ENCODE results near the gene TACC2. TPM values are rescaled to one million over a fixed set of nuclear protein-coding genes. Genes with fewer than 3 reads are reported as not detected.

TACC2 gene, protein sequence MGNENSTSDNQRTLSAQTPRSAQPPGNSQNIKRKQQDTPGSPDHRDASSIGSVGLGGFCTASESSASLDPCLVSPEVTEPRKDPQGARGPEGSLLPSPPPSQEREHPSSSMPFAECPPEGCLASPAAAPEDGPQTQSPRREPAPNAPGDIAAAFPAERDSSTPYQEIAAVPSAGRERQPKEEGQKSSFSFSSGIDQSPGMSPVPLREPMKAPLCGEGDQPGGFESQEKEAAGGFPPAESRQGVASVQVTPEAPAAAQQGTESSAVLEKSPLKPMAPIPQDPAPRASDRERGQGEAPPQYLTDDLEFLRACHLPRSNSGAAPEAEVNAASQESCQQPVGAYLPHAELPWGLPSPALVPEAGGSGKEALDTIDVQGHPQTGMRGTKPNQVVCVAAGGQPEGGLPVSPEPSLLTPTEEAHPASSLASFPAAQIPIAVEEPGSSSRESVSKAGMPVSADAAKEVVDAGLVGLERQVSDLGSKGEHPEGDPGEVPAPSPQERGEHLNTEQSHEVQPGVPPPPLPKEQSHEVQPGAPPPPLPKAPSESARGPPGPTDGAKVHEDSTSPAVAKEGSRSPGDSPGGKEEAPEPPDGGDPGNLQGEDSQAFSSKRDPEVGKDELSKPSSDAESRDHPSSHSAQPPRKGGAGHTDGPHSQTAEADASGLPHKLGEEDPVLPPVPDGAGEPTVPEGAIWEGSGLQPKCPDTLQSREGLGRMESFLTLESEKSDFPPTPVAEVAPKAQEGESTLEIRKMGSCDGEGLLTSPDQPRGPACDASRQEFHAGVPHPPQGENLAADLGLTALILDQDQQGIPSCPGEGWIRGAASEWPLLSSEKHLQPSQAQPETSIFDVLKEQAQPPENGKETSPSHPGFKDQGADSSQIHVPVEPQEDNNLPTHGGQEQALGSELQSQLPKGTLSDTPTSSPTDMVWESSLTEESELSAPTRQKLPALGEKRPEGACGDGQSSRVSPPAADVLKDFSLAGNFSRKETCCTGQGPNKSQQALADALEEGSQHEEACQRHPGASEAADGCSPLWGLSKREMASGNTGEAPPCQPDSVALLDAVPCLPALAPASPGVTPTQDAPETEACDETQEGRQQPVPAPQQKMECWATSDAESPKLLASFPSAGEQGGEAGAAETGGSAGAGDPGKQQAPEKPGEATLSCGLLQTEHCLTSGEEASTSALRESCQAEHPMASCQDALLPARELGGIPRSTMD (N-terminal part only)
- total RNA-seq: 10 to 100 TPM; 26.1 to 30.5 (median 28.5) TPM

DNA sequence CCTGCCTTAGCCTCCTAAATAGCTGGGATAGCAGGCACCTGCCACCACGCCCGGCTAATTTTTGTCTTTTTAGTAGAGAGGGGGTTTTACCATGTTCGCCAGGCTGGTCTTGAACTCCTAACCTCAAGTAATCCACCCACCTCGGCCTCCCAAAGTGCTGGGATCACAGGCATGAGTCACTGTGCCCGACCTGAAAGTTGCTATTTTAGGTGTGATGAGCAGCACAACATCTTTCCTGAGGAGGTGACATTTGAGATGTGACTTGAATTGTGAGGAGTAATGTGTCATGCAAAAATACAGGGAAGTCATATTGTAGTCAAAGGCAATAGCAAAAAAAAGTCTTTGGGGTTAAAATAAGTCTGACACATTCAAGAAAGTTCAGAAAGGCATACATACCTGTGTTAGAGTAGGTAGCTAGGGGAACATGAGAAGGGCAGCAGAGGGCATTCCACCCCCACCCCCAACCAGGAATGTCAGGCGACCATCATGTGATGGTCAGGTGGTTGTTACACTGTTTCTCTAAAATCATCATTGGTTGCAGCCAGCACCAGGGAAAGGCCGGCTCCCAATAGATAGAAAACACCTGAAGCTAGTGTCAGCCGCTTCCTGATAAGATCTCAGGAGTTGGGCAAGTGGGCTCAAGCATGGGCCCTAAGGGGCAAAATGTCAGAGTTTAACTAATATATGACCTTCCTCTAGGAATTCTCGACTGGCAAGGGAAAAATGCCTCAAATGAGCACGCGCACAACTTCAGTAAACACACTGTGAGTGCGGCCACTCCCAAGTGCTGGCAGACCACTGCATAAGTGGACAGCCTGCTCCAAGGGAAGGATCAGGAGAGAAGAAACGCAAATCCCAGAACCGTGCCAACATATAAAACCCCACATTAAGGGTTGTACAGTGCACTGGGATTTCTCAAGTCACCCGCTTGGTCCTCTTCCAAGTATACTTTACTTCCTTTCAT, at the start of gene TACC2:
TSS of gene TACC2 (plus strand) at position 803 of the 964 bp plus-strand sequence. CDS start 32,819 bp downstream, outside the sequence.
- H3K27me3 ChIP-seq: no peaks in the 10 kb centered on the region
- H3K4me1 ChIP-seq: no peaks in the 10 kb centered on the region
- H3K9me3 ChIP-seq: peaks cover 6 to 12% of the 10 kb centered on the region in 2 donors
- intact Hi-C loops (cut with DNase I; ENCODE audit: low total_unique reads): no loop called here
- TF ChIP-seq POLR2AphosphoS5 (IDR thresholded peaks at IDR 0.05) (no peak), POLR2A (IDR thresholded peaks at IDR 0.05) (no peak), CTCF (IDR thresholded peaks at IDR 0.05) (no peak)
- no peak within 1 kb of the TSS for H3K4me3 ChIP-seq
- H3K27ac ChIP-seq: no peak within 1 kb of the TSS
- no peaks in the 10 kb centered on the region for H3K36me3 ChIP-seq
- DNase-seq (ENCODE audit: low spot score in 2 of 2): no peak

DNA sequence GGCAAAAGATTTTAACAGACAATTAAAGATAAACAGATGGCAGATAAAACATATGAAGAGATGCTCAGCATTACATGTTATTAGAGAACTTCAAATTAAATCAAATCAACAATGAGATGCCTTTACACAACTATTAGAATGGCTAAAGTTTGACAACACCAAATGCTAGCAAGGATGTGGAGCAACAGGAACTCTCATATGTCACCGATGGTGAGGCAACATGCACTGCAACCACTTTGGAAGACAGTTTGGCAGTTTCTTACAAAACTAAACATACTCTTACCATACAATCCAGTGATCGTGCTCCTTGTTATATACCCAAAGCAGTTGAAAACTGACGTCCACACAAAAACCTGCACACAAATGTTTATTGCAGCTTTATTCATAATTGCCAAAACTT, 47.4 kb upstream of the TACC2 start:
- TF ChIP-seq POLR2A (IDR thresholded peaks at IDR 0.05) (no peak), POLR2AphosphoS5 (IDR thresholded peaks at IDR 0.05) (no peak), CTCF (IDR thresholded peaks at IDR 0.05) (no peak)
- Histone ChIP-seq H3K27me3 (no peaks in the 10 kb centered on the region), H3K4me3 (no peak overlapping the region), H3K36me3 (no peaks in the 10 kb centered on the region), H3K9me3 (no peaks in the 10 kb centered on the region), H3K4me1 (peaks cover 0 to 7% of the 10 kb centered on the region in 2 donors), H3K27ac (no peak overlapping the region)
- no peak for DNase-seq (ENCODE audit: low spot score in 2 of 2)
- intact Hi-C loops (cut with DNase I; ENCODE audit: low total_unique reads): no loop called here

GRCh38 chr10:121942749-121943416, 46.1 kb upstream of the TACC2 start:
- Histone ChIP-seq H3K9me3 (no peaks in the 10 kb centered on the region), H3K27ac (peak overlapping the region in 1 of 2 donors; percentile 44), H3K27me3 (no peaks in the 10 kb centered on the region), H3K36me3 (no peaks in the 10 kb centered on the region), H3K4me3 (no peak overlapping the region), H3K4me1 (peaks cover 0 to 7% of the 10 kb centered on the region in 2 donors)
- no peak for DNase-seq (ENCODE audit: low spot score in 2 of 2)
- TF ChIP-seq POLR2AphosphoS5 (IDR thresholded peaks at IDR 0.05) (no peak), CTCF (IDR thresholded peaks at IDR 0.05) (no peak), POLR2A (IDR thresholded peaks at IDR 0.05) (no peak)
- intact Hi-C loops (cut with DNase I; ENCODE audit: low total_unique reads): no loop called here
